AG08395 (cell line): ENCODE measurements around the gene CD27.
A peak's percentile ranks its signal among the peaks of the same experiment; 100 is the strongest.
"Not testable (repeated sequence)": the region's sequence is repeated elsewhere in the genome, so short reads cannot be mapped to it uniquely, and the experiment has no call there.

Experiments used
- DNase-seq: peaks from one replicate; pipeline ENCODE4 v3.0.0; 2012; ENCODE audit warnings: mixed read lengths, low spot score

The CD27 gene

DNA sequence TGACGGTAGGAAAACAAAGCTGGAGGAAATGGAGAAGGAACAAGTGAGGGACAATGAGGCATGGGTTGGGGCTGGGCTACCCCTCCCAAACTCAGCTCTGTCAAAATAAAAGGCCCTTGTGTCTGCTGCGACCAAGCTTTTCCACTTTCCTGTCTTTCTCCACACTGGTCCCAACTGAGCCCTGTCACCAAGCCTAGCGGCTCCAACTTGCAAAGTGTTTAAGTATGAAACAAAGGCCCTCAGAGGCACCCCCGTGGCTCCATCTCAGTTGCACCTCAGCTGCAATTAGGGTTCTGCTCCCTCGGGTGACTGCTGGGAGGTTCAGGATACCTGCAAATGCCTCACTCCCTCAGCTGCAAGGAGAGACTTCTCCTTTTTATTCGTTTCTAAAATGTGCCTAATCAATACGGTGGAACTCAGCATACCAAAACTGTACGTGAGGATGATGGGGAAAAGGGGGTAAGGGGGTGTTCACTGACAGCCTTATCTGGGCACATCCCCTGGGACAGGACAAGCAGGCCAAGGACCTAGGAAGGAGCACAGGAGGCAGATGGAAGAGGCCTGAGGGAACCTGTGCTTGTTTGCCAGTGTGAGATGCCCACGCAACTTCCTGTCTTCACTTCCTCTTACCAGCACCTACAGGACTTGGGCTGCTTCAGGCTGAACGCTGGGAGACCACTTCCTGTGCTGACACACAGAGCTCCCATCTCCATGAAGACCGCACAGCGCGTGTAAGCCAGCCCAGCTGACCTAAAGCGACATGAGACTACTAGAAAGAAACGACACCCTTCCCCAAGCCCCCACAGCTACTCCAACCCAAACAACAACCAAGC is 16.9 kb downstream of the CD27 start:
- DNase-seq: no peak

DNA sequence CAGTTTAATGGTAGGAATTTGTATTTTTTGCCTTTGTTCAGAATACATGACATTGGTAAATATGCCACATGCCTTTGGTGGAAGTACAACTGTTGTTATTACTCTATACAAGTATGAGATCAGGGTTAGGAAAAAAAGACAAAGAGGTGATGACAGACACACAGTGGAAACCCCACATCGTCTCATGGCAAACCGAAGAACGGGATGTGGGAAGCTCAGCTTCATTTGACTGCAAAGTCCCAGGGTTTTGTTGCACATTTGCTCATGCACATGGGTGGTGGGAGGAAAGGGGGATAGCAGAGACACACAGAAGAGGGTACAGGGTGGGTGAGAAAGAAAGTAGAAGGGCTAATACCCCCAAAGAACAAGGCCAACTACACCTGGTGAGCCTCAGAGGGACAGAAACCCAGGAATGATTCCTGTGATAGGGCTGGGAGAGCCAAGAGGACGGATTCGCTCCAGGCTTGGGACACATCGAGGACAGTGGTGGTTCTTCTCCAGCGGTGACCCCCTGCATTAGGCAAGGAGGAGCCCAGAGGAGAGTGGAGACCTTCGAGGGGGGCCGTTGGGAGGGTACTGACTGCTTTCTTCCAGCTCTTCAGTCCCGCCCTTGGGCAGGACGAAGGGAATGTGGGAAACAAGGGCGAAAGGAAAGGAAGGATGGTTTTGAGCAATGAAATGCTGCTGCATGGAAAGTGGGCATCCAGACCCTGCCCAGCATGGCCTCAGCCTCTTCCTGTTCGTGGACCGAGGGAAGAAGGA is 17.7 kb downstream of the CD27 start:
- DNase-seq: no peak

DNA sequence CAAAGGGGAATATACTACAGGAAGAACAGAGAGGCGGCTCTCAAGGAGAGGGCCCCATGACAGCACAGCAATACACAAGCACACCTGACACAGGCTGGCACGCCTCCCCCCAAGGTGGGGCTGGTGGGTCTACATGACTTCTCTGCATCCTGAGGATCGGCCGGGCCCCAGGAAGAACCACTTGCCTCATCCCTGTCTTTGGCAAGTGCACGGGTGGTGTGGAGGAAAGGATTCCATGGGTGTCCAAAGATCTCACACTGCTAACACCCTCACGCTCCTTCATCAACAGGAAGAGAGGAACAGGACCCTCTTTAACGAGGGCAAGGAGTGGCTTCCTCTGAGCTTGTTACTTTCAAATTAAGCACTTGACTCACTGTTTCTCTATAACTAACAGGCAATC is 18.5 kb downstream of the CD27 start:
- no peak for DNase-seq

- no peak for DNase-seq
Measured at GRCh38 chr12:6463858-6464257, 19.1 kb downstream of the CD27 start.

- DNase-seq: no peak
Measured at GRCh38 chr12:6464531-6464930, 19.8 kb downstream of the CD27 start.

DNA sequence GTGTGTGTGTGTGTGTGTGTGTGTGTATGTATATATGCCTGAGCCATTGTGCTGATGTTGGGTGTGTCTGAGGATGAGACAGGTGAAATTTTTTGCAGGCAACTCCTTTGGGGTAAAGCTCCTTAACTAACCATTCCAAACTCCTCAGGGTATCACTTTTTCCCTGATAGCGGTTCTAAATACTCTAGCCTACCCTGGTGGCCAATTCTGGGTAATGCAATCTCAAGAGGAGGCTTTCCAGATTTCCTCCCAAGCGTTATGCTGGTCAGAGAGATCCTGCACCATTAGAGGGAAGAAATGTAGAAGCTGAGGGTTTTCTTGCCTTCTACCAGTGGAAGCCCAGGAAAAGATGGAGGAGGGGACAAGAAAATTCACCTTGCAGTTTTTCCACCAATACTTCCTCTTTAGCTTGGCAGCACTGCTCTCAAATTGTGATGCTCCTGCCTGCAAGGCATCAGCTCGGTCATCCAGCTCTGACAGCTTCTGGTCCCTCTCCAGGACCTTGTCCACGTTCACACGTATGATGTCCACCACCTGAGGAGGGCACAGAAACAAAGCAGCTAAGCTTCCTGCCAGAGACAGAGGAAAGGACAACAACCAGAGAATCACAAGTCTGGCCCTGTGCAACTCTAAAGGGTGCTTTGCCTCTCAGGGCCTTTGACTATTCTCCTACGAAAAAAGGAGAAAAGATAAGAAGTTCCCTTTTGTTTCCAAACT is 20.9 kb downstream of the CD27 start:
- DNase-seq: peak; percentile 74

DNA sequence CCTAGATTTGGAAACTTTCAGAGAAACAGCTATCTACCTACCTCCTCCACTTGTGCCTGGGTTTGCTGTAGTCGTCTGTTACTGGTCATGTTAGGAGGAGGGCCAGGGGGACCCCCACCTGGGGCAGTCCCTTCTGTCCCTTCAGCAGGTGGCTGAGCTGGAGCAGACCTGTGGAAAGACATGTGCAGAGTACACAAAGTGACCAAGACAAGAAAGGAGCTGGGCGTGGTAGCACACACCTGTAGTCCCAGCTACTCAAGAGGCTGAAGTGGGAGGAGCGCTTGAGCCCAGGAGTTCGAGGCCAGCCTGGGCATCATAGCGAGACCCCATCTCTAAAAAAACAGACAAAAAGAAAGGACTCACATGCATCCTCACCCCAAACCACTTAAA is 21.4 kb downstream of the CD27 start:
- DNase-seq: no peak

DNA sequence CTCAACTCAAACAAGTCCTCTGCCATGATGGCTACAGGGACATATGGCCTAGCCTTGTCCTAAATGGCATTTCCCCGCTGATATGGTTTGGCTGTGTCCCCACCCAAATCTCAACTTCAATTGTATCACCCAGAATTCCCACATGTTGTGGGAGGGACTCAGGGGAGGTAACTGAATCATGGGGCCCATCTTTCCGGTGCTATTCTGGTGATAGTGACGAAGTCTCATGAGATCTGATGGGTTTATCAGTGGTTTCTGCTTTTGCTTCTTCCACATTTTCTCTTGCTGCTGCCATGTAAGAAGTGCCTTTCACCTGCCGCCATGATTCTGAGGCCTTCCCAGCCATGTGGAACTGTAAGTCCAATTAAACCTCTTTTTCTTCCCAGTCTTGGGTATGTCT is 22.0 kb downstream of the CD27 start:
- not testable (repeated sequence) for DNase-seq

- DNase-seq: not testable (repeated sequence)
Measured at GRCh38 chr12:6467571-6468282, 23.0 kb downstream of the CD27 start.

GRCh38 chr12:6468283-6468575 is 23.5 kb downstream of the CD27 start:
- no peak for DNase-seq

- DNase-seq: no peak
Measured at GRCh38 chr12:6469092-6469491, 24.3 kb downstream of the CD27 start.

GRCh38 chr12:6469609-6470374 is 25.0 kb downstream of the CD27 start:
- DNase-seq: no peak

DNA sequence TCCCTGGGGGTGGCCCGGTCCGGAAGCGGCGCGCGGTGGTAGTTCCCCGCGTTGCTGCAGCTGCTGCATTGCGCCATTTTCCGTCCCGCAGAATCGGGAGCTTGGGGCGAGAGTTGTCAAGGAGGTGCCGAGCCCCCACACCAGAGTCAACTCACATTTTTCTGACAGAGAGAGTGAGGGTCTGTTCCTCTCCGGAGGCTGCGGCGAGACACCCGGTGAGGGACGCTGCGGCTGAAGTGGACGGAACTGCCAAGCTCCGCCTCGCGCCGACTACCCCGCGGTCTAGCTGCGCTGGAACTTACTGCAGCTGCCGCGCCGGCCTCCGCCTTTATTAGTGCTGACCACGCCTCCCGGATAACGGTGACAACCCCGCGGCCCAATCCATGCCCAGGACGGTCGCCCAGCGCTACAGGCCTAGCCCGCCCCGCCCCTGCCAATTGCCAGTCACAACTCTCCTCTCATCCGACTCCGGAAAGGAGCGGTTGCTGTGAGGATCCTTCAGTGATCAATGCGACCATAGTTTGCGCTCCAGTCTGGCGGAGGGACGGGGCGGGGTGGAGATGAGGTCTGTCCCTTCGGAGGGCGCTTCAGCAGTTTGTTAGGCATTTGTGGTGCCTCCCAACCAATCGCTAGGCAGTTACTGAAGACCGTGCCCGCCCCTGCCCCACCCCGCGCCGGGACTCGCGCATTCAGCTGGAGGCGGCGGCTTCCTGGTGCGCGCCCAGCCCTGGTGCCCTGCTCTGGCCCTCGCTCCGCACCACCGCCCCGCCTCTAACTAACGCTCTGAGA is 25.8 kb downstream of the CD27 start, which contains the start of gene VAMP1:
VAMP1 (minus strand) TSS at position 303 of the 789 bp plus-strand sequence; CDS start at position 157, 146 bp downstream.
- DNase-seq: peak; percentile 98

- DNase-seq: peak; percentile 69
Measured at GRCh38 chr12:6471989-6472360, 27.2 kb downstream of the CD27 start.

- no peak for DNase-seq
Measured at GRCh38 chr12:6472491-6472890, 27.7 kb downstream of the CD27 start.

GRCh38 chr12:6475233-6475975 is 30.6 kb downstream of the CD27 start:
- not testable (repeated sequence) for DNase-seq

GRCh38 chr12:6476489-6476888 is 31.7 kb downstream of the CD27 start:
- DNase-seq: peak; percentile 75

- DNase-seq: not testable (repeated sequence)
Measured at GRCh38 chr12:6477601-6478377, 33.0 kb downstream of the CD27 start.

GRCh38 chr12:6478416-6478815 is 33.7 kb downstream of the CD27 start:
- peak; percentile 88 for DNase-seq
